ENCODE data around the gene EPS15.

- TF ChIP-seq USF2 (IDR thresholded peaks at IDR 0.05; ENCODE audit: borderline replicate concordance, low read depth, low read length) (no peak), CHD1 (IDR thresholded peaks at IDR 0.05; ENCODE audit: low read depth, low read length) (no peak), NFIC (IDR thresholded peaks at IDR 0.05; ENCODE audit: low read depth, low read length) (no peak), SPI1 (IDR thresholded peaks at IDR 0.05; ENCODE audit: borderline replicate concordance, insufficient read depth, low read depth, low read length) (no peak), CHD2 (IDR thresholded peaks at IDR 0.05; ENCODE audit: borderline replicate concordance, low read depth, low read length) (no peak), TCF12 (IDR thresholded peaks at IDR 0.05; ENCODE audit: low read depth, low read length) (no peak), ZNF24 (IDR thresholded peaks at IDR 0.05) (no peak), MAX (IDR thresholded peaks at IDR 0.05; ENCODE audit: low read depth, low read length) (no peak), POLR2A (IDR thresholded peaks at IDR 0.05; ENCODE audit: low read depth, low read length) (no peak)
Observed at GRCh38 chr1:51432146-51432545, 86.9 kb downstream of the EPS15 start.
